HG03575 (cell line): ENCODE results near the gene ARTN.

Experiments used
- ATAC-seq: cut with Tn5 transposase; IDR thresholded peaks from one replicate; pipeline ENCODE4 v1.9.1; 2021; ENCODE audit not compliant: unreplicated experiment, insufficient number of reproducible peaks, low FRiP score; ENCODE audit errors: extremely low read depth

Gene ARTN

GRCh38 chr1:43933386-43934100, at the start of gene ARTN:
Gene ARTN, plus strand, starts transcription at chr1:43933801. Its CDS starts 1,856 bp downstream, at chr1:43935657.
- ATAC-seq, result no peak

- ATAC-seq, result no peak
Observed at GRCh38 chr1:43885279-43885801, 48.3 kb upstream of the ARTN start.

- no peak for ATAC-seq
Observed at GRCh38 chr1:43887748-43888147, 45.9 kb upstream of the ARTN start.

- ATAC-seq, result no peak
Observed at GRCh38 chr1:43890815-43891214, 42.8 kb upstream of the ARTN start.

- ATAC-seq, result no peak
Observed at GRCh38 chr1:43893006-43893405, 40.6 kb upstream of the ARTN start.

GRCh38 chr1:43898981-43899380, 34.6 kb upstream of the ARTN start:
- ATAC-seq, result no peak

GRCh38 chr1:43900386-43900785, 33.2 kb upstream of the ARTN start:
- ATAC-seq, result no peak

- ATAC-seq, result no peak
Observed at GRCh38 chr1:43901196-43901961, 32.2 kb upstream of the ARTN start.

GRCh38 chr1:43902058-43902831, 31.4 kb upstream of the ARTN start:
- ATAC-seq, result no peak

GRCh38 chr1:43904660-43905551, 28.7 kb upstream of the ARTN start:
- no peak for ATAC-seq

- ATAC-seq, result no peak
Observed at GRCh38 chr1:43908226-43908625, 25.4 kb upstream of the ARTN start.

- ATAC-seq, result no peak
Observed at GRCh38 chr1:43908858-43909257, 24.7 kb upstream of the ARTN start.

- no peak for ATAC-seq
Observed at GRCh38 chr1:43910343-43910742, 23.3 kb upstream of the ARTN start.

- no peak for ATAC-seq
Observed at GRCh38 chr1:43912607-43913006, 21.0 kb upstream of the ARTN start.

- ATAC-seq, result no peak
Observed at GRCh38 chr1:43913051-43913501, 20.5 kb upstream of the ARTN start.

- no peak for ATAC-seq
Observed at GRCh38 chr1:43913666-43914360, 19.8 kb upstream of the ARTN start.

GRCh38 chr1:43914576-43915525, 18.8 kb upstream of the ARTN start:
- ATAC-seq, result no peak
